Loucy (cell line): Measurements from ENCODE around the gene LHFPL4.

ENCODE experiments used
- CTCF ChIP-seq: fragments of 200-600 bp; sonication (generic); conservative IDR thresholded peaks from 2 replicates; pipeline ENCODE4 v1.5.1; 2014; ENCODE audit warnings: mild to moderate bottlenecking, antibody characterized with exemption, low read length
- EZH2phosphoT487 ChIP-seq: fragments of 200-600 bp; IDR thresholded peaks from 2 replicates; pipeline ENCODE4 v1.6.1; 2018; ENCODE audit warnings: antibody characterized with exemption, mild to moderate bottlenecking, moderate library complexity, borderline replicate concordance

- no peak for TF ChIP-seq CTCF
- no peak for TF ChIP-seq EZH2phosphoT487
Observed at GRCh38 chr3:9565316-9565715, 11.7 kb upstream of the LHFPL4 start.
